HEK293T (cell line): ENCODE measurements around the gene TMEM79.

Experiments
- CTCF ChIA-PET: fragments of 350-600 bp; formaldehyde crosslinking; extraction: SDS; loops from one replicate; lab custom pipeline; 2021; ENCODE audit warnings: antibody characterized with exemption, inconsistent platforms; lab: Yijun Ruan, JAX
- POLR2A ChIA-PET: fragments of 350-600 bp; formaldehyde crosslinking; extraction: SDS; loops from one replicate; lab custom pipeline; 2020; ENCODE audit warnings: antibody characterized with exemption, inconsistent platforms; lab: Yijun Ruan, JAX
- DNase-seq: peaks from one replicate; pipeline ENCODE4 v3.0.0; 2012; ENCODE audit warnings: mixed read lengths; ENCODE audit errors: extremely low spot score
- ARNT ChIP-seq: fragments of 450-650 bp; IDR thresholded peaks from 2 replicates; pipeline ENCODE4 v1.6.1; 2017; ENCODE audit warnings: mild to moderate bottlenecking
- BHLHE40 ChIP-seq: fragments of 450-650 bp; IDR thresholded peaks from 2 replicates; pipeline ENCODE4 v1.6.1; 2016; ENCODE audit warnings: mild to moderate bottlenecking, moderate library complexity, borderline replicate concordance
- CTBP1 ChIP-seq: fragments of 450-650 bp; IDR thresholded peaks from 2 replicates; pipeline ENCODE4 v1.6.1; 2016; ENCODE audit warnings: borderline replicate concordance
- ELF4 ChIP-seq: fragments of 450-650 bp; IDR thresholded peaks from 2 replicates; pipeline ENCODE4 v1.6.1; 2017; ENCODE audit warnings: antibody characterized with exemption
- FOXA1 ChIP-seq: fragments of 450-650 bp; IDR thresholded peaks from 2 replicates; pipeline ENCODE4 v1.6.1; 2016; ENCODE audit warnings: mild to moderate bottlenecking
- FOXK2 ChIP-seq: fragments of 450-650 bp; IDR thresholded peaks from 2 replicates; pipeline ENCODE4 v1.6.1; 2016; ENCODE audit warnings: mild to moderate bottlenecking
- FOXM1 ChIP-seq: fragments of 450-650 bp; IDR thresholded peaks from 2 replicates; pipeline ENCODE4 v1.6.1; 2017; ENCODE audit warnings: mild to moderate bottlenecking, borderline replicate concordance
- HDGF ChIP-seq: fragments of 450-650 bp; IDR thresholded peaks from 2 replicates; pipeline ENCODE4 v1.6.1; 2017; ENCODE audit warnings: antibody characterized with exemption, borderline replicate concordance
- L3MBTL2 ChIP-seq: fragments of 450-650 bp; conservative IDR thresholded peaks from 2 replicates; pipeline ENCODE4 v1.6.1; 2016; ENCODE audit warnings: mild to moderate bottlenecking
- LEF1 ChIP-seq: fragments of 450-650 bp; IDR thresholded peaks from 2 replicates; pipeline ENCODE4 v1.6.1; 2017; ENCODE audit warnings: mild to moderate bottlenecking, borderline replicate concordance
- NFRKB ChIP-seq: fragments of 450-650 bp; IDR thresholded peaks from 2 replicates; pipeline ENCODE4 v1.6.1; 2016; ENCODE audit warnings: mild to moderate bottlenecking, moderate library complexity
- SP1 ChIP-seq: fragments of 450-650 bp; IDR thresholded peaks from 2 replicates; pipeline ENCODE4 v1.6.1; 2017
- SUZ12 ChIP-seq: fragments of 450-650 bp; IDR thresholded peaks from 2 replicates; pipeline ENCODE4 v1.6.1; 2016; ENCODE audit warnings: mild to moderate bottlenecking
- TARDBP ChIP-seq: fragments of 450-650 bp; IDR thresholded peaks from 2 replicates; pipeline ENCODE4 v1.6.1; 2016
- ZNF384 ChIP-seq: fragments of 450-650 bp; IDR thresholded peaks from 2 replicates; pipeline ENCODE4 v1.6.1; 2016
- TF ChIP-seq, protein P1 (sequence below): fragments of 450-650 bp; IDR thresholded peaks from 2 replicates; pipeline ENCODE4 v1.6.1; 2016

TMEM79 gene

DNA sequence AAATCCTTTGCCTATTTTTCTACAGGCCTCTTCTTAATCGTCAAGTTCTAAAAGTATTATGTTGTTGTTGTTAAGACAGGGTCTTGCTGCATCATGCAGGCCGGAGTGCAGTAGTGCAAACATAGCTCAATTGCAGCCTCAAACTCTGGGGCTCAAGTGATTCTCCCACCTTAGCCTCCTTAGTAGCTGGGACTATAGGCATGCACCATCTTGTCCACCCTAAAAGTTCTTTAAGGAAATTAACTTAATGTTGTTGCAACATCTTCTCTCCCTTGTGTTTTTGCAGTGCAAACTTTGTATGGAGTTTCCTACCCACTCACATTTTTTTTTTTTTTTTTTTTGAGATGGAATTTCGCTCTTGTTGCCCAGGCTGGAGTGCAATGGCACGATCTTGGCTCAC is 19.1 kb downstream of the TMEM79 start:
- ChIA-PET CTCF (no interaction called here), POLR2A (interaction anchor here (0.9 kb wide), 1 partner anchor 9 kb away, joined by 4 read pairs; no protein-coding TSS in a partner anchor)
- DNase-seq = no peak
- TF ChIP-seq ARNT (no peak), ELF4 (no peak)

GRCh38 chr1:156305215-156305614 is 21.1 kb downstream of the TMEM79 start:
- POLR2A ChIA-PET = no interaction called here

DNA sequence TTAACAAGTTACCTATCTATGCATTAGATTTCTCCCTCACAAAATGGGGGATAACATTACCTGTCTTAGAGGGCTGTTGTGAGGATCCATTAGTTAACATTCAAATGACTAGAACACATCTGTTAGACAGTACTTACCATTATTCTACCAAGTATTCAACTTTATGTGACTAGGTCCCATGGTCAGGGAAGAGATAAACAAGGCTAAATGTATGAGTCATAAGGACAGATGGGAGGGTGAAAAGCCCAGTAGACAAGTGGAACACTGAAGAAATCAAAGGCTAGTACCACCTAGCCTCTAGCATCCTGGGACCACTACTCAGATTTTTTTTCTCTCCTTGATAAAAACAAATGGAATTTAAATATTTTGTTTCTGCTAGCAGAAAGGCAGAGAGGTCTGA is 24.0 kb downstream of the TMEM79 start:
- TF ChIP-seq, protein P1, sequence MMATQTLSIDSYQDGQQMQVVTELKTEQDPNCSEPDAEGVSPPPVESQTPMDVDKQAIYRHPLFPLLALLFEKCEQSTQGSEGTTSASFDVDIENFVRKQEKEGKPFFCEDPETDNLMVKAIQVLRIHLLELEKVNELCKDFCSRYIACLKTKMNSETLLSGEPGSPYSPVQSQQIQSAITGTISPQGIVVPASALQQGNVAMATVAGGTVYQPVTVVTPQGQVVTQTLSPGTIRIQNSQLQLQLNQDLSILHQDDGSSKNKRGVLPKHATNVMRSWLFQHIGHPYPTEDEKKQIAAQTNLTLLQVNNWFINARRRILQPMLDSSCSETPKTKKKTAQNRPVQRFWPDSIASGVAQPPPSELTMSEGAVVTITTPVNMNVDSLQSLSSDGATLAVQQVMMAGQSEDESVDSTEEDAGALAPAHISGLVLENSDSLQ = no peak
- TF ChIP-seq ZNF384 (no peak), NFRKB (no peak), CTBP1 (no peak), ARNT (no peak), L3MBTL2 (no peak), SP1 (no peak)
- ChIA-PET POLR2A (no interaction called here), CTCF (no interaction called here)
- DNase-seq = no peak

More at GRCh38 chr1:156305215-156305614, 21.1 kb downstream of the TMEM79 start:
- CTCF ChIA-PET = no interaction called here
- TF ChIP-seq HDGF = no peak
- no peak for TF ChIP-seq SUZ12
- TF ChIP-seq, protein P1 = no peak
- no peak for TF ChIP-seq ELF4
- no peak for TF ChIP-seq CTBP1
- TF ChIP-seq BHLHE40 = no peak
- TF ChIP-seq FOXA1 = no peak
- no peak for TF ChIP-seq FOXM1
- no peak for TF ChIP-seq LEF1
- no peak for TF ChIP-seq ARNT
- no peak for TF ChIP-seq SP1
- no peak for TF ChIP-seq TARDBP
- no peak for TF ChIP-seq FOXK2
- TF ChIP-seq L3MBTL2 = no peak
- no peak for TF ChIP-seq NFRKB
- TF ChIP-seq ZNF384 = no peak
- DNase-seq = no peak

- POLR2A ChIA-PET = interaction anchor here (1.0 kb wide), 1 partner anchor 29 kb away, joined by 3 read pairs; the partner anchor contains the start of gene SMG5
- CTCF ChIA-PET = no interaction called here
- DNase-seq = no peak
- TF ChIP-seq FOXA1 (no peak), ARNT (no peak)
Observed at GRCh38 chr1:156310962-156311361, 26.8 kb downstream of the TMEM79 start.

- DNase-seq = no peak
- no peak for TF ChIP-seq FOXK2
- POLR2A ChIA-PET = no interaction called here
- CTCF ChIA-PET = interaction anchor here (0.6 to 0.7 kb wide), 2 partner anchors 42 to 97 kb away, joined by 3 read pairs; no protein-coding TSS in a partner anchor
Observed at GRCh38 chr1:156316909-156317308, 32.8 kb downstream of the TMEM79 start.

GRCh38 chr1:156319664-156320063 is 35.5 kb downstream of the TMEM79 start:
- CTCF ChIA-PET = interaction anchor here (1.0 to 1.4 kb wide), 5 partner anchors 9 to 39 kb away, joined by 3 read pairs; no protein-coding TSS in a partner anchor
- POLR2A ChIA-PET = interaction anchor here (0.6 to 1.0 kb wide), 4 partner anchors 18 to 42 kb away, joined by 3 to 4 read pairs (median 3); partner anchors contain the start of gene SMG5

More at GRCh38 chr1:156319664-156320063, 35.5 kb downstream of the TMEM79 start:
- TF ChIP-seq FOXA1 = no peak
- no peak for TF ChIP-seq SP1
- no peak for TF ChIP-seq HDGF
- TF ChIP-seq FOXM1 = no peak
- no peak for TF ChIP-seq FOXK2
- TF ChIP-seq ELF4 = no peak
- no peak for TF ChIP-seq L3MBTL2
- TF ChIP-seq SUZ12 = no peak
- TF ChIP-seq ZNF384 = no peak
- TF ChIP-seq, protein P1 = no peak
- no peak for TF ChIP-seq NFRKB
- no peak for TF ChIP-seq CTBP1
- TF ChIP-seq BHLHE40 = no peak
- no peak for TF ChIP-seq LEF1
- no peak for TF ChIP-seq TARDBP
- no peak for TF ChIP-seq ARNT
- DNase-seq = no peak
